ENCODE data around the gene IL31RA.

IL31RA gene

DNA sequence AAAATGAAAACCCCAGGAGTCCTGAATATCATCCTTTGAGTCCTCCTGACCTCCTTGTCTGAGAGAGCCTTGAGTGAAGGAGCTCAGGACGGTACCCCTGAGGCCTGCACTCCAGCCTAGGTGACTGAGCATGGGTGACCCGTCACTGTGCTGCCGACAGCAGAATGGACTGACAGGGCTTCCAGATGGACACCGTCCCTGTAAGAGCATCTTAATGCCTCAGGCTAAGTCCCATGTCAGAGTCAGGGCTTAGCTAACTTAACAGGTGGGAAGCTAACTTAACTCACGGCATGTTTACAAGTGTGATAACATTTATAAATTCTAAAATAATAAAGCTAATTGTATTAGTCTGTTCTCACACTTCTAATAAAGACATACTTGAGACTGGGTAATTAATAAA, 75.3 kb downstream of the IL31RA start:
- TF ChIP-seq, protein P1, sequence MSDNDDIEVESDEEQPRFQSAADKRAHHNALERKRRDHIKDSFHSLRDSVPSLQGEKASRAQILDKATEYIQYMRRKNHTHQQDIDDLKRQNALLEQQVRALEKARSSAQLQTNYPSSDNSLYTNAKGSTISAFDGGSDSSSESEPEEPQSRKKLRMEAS (IDR thresholded peaks at IDR 0.05; ENCODE audit: low read depth, low read length), result no peak
- TF ChIP-seq MYC (IDR thresholded peaks at IDR 0.05; ENCODE audit: low read depth, low read length) (no peak), POLR2A (IDR thresholded peaks at IDR 0.05; ENCODE audit: extremely low read depth, insufficient read length) (no peak)
- TF ChIP-seq, protein P2, sequence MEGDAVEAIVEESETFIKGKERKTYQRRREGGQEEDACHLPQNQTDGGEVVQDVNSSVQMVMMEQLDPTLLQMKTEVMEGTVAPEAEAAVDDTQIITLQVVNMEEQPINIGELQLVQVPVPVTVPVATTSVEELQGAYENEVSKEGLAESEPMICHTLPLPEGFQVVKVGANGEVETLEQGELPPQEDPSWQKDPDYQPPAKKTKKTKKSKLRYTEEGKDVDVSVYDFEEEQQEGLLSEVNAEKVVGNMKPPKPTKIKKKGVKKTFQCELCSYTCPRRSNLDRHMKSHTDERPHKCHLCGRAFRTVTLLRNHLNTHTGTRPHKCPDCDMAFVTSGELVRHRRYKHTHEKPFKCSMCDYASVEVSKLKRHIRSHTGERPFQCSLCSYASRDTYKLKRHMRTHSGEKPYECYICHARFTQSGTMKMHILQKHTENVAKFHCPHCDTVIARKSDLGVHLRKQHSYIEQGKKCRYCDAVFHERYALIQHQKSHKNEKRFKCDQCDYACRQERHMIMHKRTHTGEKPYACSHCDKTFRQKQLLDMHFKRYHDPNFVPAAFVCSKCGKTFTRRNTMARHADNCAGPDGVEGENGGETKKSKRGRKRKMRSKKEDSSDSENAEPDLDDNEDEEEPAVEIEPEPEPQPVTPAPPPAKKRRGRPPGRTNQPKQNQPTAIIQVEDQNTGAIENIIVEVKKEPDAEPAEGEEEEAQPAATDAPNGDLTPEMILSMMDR (IDR thresholded peaks at IDR 0.05; ENCODE audit: low read depth, low read length), result no peak
- no peak overlapping the region for H3K4me3 ChIP-seq (ENCODE audit: low read depth, low read length)
- DNase-seq (ENCODE audit: low read depth), result no peak

DNA sequence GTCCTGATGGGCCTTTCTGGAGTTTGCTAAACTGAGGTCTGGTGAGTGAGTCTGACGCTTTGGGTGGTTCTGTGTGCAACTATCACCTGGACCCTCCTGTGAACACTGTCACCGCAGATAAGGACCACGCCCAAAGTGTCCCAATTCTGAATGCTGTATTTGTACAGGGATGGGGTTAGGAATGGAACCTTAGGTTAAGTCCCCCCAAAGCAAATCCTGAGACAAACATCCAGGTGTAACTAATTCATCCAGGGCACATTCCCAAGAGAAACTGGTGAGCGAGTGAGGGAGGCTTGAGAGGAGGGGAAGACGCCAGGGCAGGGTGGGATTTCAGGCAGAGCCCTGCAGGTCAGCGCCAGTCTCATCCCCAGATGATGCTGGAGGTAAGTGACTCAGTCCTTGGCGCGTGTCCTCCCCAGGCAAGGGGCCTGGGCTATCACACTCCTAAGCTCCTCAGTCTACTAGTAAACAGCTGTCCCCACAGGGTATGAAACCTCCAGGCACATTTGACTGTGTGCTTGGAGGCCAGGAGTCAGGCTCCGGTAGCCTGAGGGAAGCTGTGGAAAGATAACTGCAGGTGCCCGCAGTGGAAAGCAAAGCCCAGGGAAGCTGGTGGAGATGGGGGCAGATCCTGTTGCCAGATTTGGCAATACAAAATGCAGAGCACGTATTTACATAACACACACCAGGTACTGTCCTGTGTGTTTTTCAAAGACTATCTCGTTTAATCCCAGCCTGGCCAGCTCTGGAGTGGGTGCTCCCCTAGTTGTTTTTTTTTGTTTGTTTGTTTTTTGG, 76.9 kb downstream of the IL31RA start:
- DNase-seq (ENCODE audit: low read depth), result no peak
- H3K4me3 ChIP-seq (ENCODE audit: low read depth, low read length), result no peak overlapping the region
- no peak for TF ChIP-seq MYC (IDR thresholded peaks at IDR 0.05; ENCODE audit: low read depth, low read length)
- TF ChIP-seq, protein P2 (IDR thresholded peaks at IDR 0.05; ENCODE audit: low read depth, low read length), result no peak
- no peak for TF ChIP-seq POLR2A (IDR thresholded peaks at IDR 0.05; ENCODE audit: extremely low read depth, insufficient read length)
- TF ChIP-seq, protein P1 (IDR thresholded peaks at IDR 0.05; ENCODE audit: low read depth, low read length), result no peak

DNA sequence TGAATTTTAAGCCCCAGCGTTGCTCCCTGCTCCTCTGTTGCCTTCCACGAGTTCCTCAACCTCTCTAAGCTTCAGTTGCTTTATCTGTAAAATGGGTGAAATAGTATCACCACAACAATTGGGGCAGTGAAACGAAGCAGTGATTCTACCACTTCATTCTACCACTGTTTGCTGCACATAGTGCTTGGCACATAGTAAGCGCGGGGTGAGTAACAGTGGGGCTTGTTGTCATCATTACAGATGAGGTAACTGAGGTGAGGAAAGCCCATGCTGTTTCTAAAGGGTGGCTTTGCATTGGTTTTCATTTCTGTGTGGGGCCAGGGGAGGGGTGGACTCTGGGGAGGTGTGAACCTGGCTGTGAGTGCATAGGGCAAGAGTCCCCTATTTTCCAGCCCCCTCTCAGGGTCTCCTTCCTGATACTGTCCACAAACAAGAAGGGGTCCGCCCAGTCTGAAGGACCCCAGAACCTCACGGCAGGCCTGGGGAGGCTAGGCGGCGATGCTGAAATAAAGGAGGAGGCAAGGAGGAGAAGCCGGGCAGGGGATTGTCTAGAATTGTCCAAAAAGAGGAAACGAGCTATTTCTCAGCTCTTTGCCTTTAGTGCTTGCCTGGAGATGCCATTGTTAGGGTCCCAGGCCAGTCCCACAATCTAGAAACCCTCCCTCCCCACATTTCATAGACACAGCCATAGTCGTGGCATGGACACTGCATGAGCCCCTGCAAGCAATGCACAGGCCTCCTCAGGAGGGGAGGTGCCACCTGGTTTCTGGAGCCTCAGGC, 78.1 kb downstream of the IL31RA start:
- no peak overlapping the region for H3K4me3 ChIP-seq (ENCODE audit: low read depth, low read length)
- no peak for TF ChIP-seq MYC (IDR thresholded peaks at IDR 0.05; ENCODE audit: low read depth, low read length)
- no peak for DNase-seq (ENCODE audit: low read depth)

DNA sequence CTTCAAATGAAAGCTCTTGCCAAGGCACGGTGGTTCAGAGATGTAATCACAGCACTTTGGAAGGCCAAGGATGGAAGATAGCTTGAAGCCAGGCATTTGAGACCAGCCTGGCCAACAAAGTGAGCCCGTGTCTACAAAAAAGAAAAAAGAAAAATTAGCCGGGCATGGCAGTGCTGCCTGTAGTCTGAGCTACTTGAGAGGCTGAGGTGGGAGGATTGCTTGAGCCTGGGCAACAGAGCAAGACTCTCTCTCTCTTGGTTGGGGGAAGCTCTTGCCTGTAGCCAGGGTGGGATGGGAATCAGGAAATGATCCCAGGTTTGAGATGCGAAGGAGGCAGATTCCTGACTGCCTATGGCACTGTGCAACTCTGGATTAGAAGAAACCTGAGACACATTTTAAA, 81.5 kb downstream of the IL31RA start:
- DNase-seq (ENCODE audit: low read depth), result no peak
- H3K4me3 ChIP-seq (ENCODE audit: low read depth, low read length), result no peak overlapping the region
- TF ChIP-seq MYC (IDR thresholded peaks at IDR 0.05; ENCODE audit: low read depth, low read length) (no peak), POLR2A (IDR thresholded peaks at IDR 0.05; ENCODE audit: extremely low read depth, insufficient read length) (no peak)
- TF ChIP-seq, protein P1 (IDR thresholded peaks at IDR 0.05; ENCODE audit: low read depth, low read length), result no peak
- TF ChIP-seq, protein P2 (IDR thresholded peaks at IDR 0.05; ENCODE audit: low read depth, low read length), result no peak

DNA sequence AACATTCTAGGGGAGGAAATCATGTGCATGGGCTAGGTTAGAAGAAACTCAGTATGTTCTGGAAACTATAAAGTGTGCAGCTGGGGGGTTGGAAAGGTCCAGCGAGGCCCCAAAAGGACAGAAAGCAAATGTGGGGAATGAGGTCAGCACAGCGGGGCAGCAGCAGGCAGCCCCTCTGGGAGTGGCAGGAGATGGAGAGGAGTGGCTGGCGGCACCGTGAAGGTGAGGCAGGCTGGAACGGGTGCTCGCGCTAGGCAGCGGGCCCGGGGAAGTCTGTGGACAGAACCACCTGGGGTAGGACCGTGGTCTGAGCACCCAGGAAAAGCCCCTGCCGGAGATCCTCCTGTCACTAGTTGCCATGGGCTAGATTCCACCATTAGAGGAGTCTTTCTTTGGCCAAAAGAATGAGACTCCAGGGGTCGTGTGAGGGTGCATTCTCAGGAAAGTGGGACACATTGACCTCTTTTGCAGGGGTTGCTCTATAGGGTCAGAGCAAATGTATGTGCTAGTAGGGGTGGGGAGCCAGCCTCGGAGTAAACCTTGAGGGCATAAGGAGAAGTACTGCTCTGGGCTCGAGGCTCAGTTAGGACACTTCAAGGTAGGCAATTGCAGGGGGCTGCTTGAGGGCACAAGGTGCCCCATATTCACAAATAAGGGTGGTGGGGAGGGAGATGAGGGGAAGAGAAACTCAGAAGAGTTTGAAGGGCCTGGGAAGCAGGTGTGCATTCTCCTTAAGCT, 82.4 kb downstream of the IL31RA start:
- no peak for DNase-seq (ENCODE audit: low read depth)
- no peak for TF ChIP-seq POLR2A (IDR thresholded peaks at IDR 0.05; ENCODE audit: extremely low read depth, insufficient read length)
- TF ChIP-seq, protein P2 (IDR thresholded peaks at IDR 0.05; ENCODE audit: low read depth, low read length), result no peak
- no peak for TF ChIP-seq MYC (IDR thresholded peaks at IDR 0.05; ENCODE audit: low read depth, low read length)
- TF ChIP-seq, protein P1 (IDR thresholded peaks at IDR 0.05; ENCODE audit: low read depth, low read length), result no peak
- H3K4me3 ChIP-seq (ENCODE audit: low read depth, low read length), result no peak overlapping the region
